ENCODE results near the gene ARSK. TPM values are rescaled to one million over a fixed set of nuclear protein-coding genes. Genes with fewer than 3 reads are reported as not detected.

Gene ARSK
- total and polyA plus RNA-seq, 2 experiments from 2014 or later = 11.1 to 12.2 TPM

DNA sequence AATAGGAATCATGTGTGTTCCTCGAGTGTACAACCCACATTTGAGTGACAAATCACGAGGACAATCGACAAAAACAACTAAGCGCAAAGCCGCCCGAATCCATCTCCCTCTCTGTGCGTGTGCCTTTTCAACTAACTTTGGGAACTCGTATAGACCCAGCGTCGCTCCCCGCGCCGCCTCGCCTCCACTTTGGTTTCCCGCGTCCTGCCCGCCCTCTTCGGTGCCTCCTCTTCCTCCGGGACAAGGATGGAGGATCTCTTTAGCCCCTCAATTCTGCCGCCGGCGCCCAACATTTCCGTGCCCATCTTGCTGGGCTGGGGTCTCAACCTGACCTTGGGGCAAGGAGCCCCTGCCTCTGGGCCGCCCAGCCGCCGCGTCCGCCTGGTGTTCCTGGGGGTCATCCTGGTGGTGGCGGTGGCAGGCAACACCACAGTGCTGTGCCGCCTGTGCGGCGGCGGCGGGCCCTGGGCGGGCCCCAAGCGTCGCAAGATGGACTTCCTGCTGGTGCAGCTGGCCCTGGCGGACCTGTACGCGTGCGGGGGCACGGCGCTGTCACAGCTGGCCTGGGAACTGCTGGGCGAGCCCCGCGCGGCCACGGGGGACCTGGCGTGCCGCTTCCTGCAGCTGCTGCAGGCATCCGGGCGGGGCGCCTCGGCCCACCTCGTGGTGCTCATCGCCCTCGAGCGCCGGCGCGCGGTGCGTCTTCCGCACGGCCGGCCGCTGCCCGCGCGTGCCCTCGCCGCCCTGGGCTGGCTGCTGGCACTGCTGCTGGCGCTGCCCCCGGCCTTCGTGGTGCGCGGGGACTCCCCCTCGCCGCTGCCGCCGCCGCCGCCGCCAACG lies 65.3 kb downstream of the ARSK start, which contains the start of gene GPR150:
Gene GPR150, plus strand, starts transcription at position 58 of the 840 bp plus-strand sequence. Its CDS starts 189 bp downstream, at position 247.
- DNase-seq (ENCODE audit: low read depth in 1 of 2, low spot score in 1 of 2) = peak; percentile 61 to 65
- Histone ChIP-seq H3K4me1 (ENCODE audit: low read depth) (no peaks in the 10 kb centered on the region), H3K27ac (no peak within 1 kb of the TSS), H3K4me3 (peak within 1 kb of the TSS; percentile 53), H3K27me3 (peaks cover 66% of the 10 kb centered on the region), H3K9me3 (ENCODE audit: low read depth) (no peaks in the 10 kb centered on the region), H3K36me3 (no peaks in the 10 kb centered on the region)
- TF ChIP-seq, protein P1, sequence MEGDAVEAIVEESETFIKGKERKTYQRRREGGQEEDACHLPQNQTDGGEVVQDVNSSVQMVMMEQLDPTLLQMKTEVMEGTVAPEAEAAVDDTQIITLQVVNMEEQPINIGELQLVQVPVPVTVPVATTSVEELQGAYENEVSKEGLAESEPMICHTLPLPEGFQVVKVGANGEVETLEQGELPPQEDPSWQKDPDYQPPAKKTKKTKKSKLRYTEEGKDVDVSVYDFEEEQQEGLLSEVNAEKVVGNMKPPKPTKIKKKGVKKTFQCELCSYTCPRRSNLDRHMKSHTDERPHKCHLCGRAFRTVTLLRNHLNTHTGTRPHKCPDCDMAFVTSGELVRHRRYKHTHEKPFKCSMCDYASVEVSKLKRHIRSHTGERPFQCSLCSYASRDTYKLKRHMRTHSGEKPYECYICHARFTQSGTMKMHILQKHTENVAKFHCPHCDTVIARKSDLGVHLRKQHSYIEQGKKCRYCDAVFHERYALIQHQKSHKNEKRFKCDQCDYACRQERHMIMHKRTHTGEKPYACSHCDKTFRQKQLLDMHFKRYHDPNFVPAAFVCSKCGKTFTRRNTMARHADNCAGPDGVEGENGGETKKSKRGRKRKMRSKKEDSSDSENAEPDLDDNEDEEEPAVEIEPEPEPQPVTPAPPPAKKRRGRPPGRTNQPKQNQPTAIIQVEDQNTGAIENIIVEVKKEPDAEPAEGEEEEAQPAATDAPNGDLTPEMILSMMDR (IDR thresholded peaks at IDR 0.05; ENCODE audit: low read depth, low read length) = no peak

- no peaks in the 10 kb centered on the region for H3K9me3 ChIP-seq (ENCODE audit: low read depth)
- peak; percentile 46 for DNase-seq (ENCODE audit: low read depth in 1 of 2, low spot score in 1 of 2)
- no peak overlapping the region for H3K27ac ChIP-seq
- peak overlapping the region; percentile 53 for H3K4me3 ChIP-seq
- no peaks in the 10 kb centered on the region for H3K36me3 ChIP-seq
- TF ChIP-seq, protein P1 (IDR thresholded peaks at IDR 0.05; ENCODE audit: low read depth, low read length) = peak; percentile 6
- H3K4me1 ChIP-seq (ENCODE audit: low read depth) = no peaks in the 10 kb centered on the region
- peaks cover 66% of the 10 kb centered on the region for H3K27me3 ChIP-seq
Measured at GRCh38 chr5:95620870-95621838, 66.3 kb downstream of the ARSK start.

GRCh38 chr5:95621839-95622629 lies 67.1 kb downstream of the ARSK start:
- TF ChIP-seq, protein P1 (IDR thresholded peaks at IDR 0.05; ENCODE audit: low read depth, low read length) = no peak
- Histone ChIP-seq H3K9me3 (ENCODE audit: low read depth) (no peaks in the 10 kb centered on the region), H3K4me3 (no peak overlapping the region), H3K27me3 (peaks cover 66% of the 10 kb centered on the region), H3K36me3 (no peaks in the 10 kb centered on the region), H3K27ac (no peak overlapping the region), H3K4me1 (ENCODE audit: low read depth) (no peaks in the 10 kb centered on the region)
- no peak for DNase-seq (ENCODE audit: low read depth in 1 of 2, low spot score in 1 of 2)

- TF ChIP-seq, protein P1 (IDR thresholded peaks at IDR 0.05; ENCODE audit: low read depth, low read length) = no peak
Measured at GRCh38 chr5:95623706-95624105, 68.8 kb downstream of the ARSK start.

GRCh38 chr5:95624368-95624767 lies 69.5 kb downstream of the ARSK start:
- DNase-seq (ENCODE audit: low read depth in 1 of 2, low spot score in 1 of 2) = no peak
- peaks cover 46% of the 10 kb centered on the region for H3K27me3 ChIP-seq
- H3K4me1 ChIP-seq (ENCODE audit: low read depth) = no peaks in the 10 kb centered on the region
- no peaks in the 10 kb centered on the region for H3K9me3 ChIP-seq (ENCODE audit: low read depth)
- no peaks in the 10 kb centered on the region for H3K36me3 ChIP-seq
- H3K4me3 ChIP-seq = no peak overlapping the region
- H3K27ac ChIP-seq = no peak overlapping the region
- TF ChIP-seq, protein P1 (IDR thresholded peaks at IDR 0.05; ENCODE audit: low read depth, low read length) = no peak

More at GRCh38 chr5:95623706-95624105, 68.8 kb downstream of the ARSK start:
- no peak for DNase-seq (ENCODE audit: low read depth in 1 of 2, low spot score in 1 of 2)
- H3K27ac ChIP-seq = no peak overlapping the region
- H3K36me3 ChIP-seq = no peaks in the 10 kb centered on the region
- no peak overlapping the region for H3K4me3 ChIP-seq
- H3K4me1 ChIP-seq (ENCODE audit: low read depth) = no peaks in the 10 kb centered on the region
- H3K27me3 ChIP-seq = peaks cover 53% of the 10 kb centered on the region
- no peaks in the 10 kb centered on the region for H3K9me3 ChIP-seq (ENCODE audit: low read depth)
